ENCODE data around the gene HBA1. TPM values are rescaled to one million over a fixed set of nuclear protein-coding genes. Genes with fewer than 3 reads are reported as not detected.
A peak's percentile ranks its signal among the peaks of the same experiment; 100 is the strongest.

HBA1 gene
- total RNA-seq, 1 donor from 2014 or later = not detected

GRCh38 chr16:187330-187729 is 10.8 kb downstream of the HBA1 start:
- no peak for DNase-seq (ENCODE audit: extremely low spot score, unreplicated experiment)
- no peak overlapping the region for H3K4me3 Mint-ChIP-seq
- TF ChIP-seq, protein P1, sequence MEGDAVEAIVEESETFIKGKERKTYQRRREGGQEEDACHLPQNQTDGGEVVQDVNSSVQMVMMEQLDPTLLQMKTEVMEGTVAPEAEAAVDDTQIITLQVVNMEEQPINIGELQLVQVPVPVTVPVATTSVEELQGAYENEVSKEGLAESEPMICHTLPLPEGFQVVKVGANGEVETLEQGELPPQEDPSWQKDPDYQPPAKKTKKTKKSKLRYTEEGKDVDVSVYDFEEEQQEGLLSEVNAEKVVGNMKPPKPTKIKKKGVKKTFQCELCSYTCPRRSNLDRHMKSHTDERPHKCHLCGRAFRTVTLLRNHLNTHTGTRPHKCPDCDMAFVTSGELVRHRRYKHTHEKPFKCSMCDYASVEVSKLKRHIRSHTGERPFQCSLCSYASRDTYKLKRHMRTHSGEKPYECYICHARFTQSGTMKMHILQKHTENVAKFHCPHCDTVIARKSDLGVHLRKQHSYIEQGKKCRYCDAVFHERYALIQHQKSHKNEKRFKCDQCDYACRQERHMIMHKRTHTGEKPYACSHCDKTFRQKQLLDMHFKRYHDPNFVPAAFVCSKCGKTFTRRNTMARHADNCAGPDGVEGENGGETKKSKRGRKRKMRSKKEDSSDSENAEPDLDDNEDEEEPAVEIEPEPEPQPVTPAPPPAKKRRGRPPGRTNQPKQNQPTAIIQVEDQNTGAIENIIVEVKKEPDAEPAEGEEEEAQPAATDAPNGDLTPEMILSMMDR (conservative IDR thresholded peaks at IDR 0.05) = no peak
- peaks cover 16% of the 10 kb centered on the region for H3K36me3 Mint-ChIP-seq
- no peaks in the 10 kb centered on the region for H3K4me1 Mint-ChIP-seq (ENCODE audit: unreplicated experiment)
- H3K27me3 Mint-ChIP-seq = no peaks in the 10 kb centered on the region
- H3K27ac Mint-ChIP-seq = no peak overlapping the region
- no peaks in the 10 kb centered on the region for H3K9me3 Mint-ChIP-seq

DNA sequence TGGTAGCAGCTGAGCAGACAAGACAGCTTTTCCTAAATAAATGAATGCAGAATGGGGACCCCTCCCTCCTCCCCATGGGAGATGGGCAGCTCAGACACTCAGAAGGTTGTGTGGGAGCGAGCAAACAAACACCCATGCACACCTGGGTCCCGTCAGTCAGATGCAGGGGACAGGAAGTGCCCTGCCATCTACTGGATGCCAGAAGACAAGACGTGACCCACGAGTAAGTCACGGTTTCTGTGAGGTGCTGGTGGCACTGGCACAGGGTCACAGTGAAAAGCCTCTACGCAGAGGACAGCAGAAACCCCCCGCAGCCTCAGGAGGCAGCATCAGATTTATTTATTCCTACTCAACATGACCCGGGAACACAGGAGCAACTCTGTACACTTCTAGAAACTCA is 12.2 kb downstream of the HBA1 start:
- TF ChIP-seq, protein P1 (conservative IDR thresholded peaks at IDR 0.05) = peak; percentile 17
- Mint-ChIP-seq H3K36me3 (peaks cover 20% of the 10 kb centered on the region), H3K27me3 (no peaks in the 10 kb centered on the region), H3K4me3 (no peak overlapping the region), H3K4me1 (ENCODE audit: unreplicated experiment) (no peaks in the 10 kb centered on the region), H3K9me3 (no peaks in the 10 kb centered on the region), H3K27ac (no peak overlapping the region)
- DNase-seq (ENCODE audit: extremely low spot score, unreplicated experiment) = no peak

DNA sequence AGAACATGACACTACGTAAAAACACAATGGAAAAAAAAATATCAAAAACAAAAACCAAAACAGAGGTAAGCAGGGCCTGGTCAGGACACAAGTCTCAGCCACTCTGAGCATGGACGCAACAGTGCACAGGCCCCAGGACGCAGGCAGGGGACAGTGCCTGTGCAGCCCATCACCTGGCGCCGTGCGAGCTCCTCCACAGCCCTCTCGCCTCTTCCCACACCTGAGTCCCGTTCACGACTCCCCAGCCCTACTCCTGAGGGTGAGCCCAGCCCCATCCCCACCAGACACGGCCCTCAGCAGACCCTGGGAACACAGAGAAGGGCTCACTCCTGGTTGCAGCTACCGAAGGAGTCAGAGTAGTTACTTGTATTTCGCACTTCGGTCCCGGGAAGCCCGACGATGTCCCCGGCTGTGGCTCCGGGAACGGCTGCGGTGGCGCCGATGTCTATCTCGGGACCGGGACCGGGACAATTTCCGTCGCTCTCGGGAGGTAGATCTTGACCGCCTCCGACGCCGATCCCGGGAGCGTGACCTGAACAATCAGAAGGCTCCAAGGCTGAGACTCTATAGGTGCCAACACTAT is 13.2 kb downstream of the HBA1 start:
- Mint-ChIP-seq H3K4me3 (no peak overlapping the region), H3K4me1 (ENCODE audit: unreplicated experiment) (no peaks in the 10 kb centered on the region), H3K36me3 (peaks cover 20% of the 10 kb centered on the region), H3K27me3 (no peaks in the 10 kb centered on the region), H3K9me3 (no peaks in the 10 kb centered on the region), H3K27ac (no peak overlapping the region)
- DNase-seq (ENCODE audit: extremely low spot score, unreplicated experiment) = no peak
- TF ChIP-seq, protein P1 (conservative IDR thresholded peaks at IDR 0.05) = no peak

DNA sequence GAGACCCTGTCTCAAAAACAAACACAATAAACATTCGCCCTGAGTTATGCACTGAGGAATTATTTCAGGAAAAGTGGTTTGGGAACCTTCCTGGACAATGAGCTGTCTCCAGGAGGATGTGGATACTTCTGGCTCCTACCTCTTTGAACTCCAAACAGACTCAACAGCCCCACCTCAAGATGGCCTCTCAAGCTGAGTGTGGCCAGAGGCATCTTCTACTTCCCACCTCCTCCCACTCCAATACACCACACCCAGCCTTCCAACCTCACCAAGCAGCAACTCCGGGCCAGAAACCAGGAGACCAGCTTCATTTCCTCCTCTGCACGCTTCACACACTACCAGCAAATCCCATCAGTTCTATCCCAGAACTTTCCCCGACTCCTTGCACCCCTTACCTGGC is 15.4 kb downstream of the HBA1 start:
- DNase-seq (ENCODE audit: extremely low spot score, unreplicated experiment) = no peak
- H3K9me3 Mint-ChIP-seq = no peaks in the 10 kb centered on the region
- H3K4me1 Mint-ChIP-seq (ENCODE audit: unreplicated experiment) = no peaks in the 10 kb centered on the region
- peaks cover 20% of the 10 kb centered on the region for H3K36me3 Mint-ChIP-seq
- no peaks in the 10 kb centered on the region for H3K27me3 Mint-ChIP-seq
- TF ChIP-seq, protein P1 (conservative IDR thresholded peaks at IDR 0.05) = no peak
- H3K4me3 Mint-ChIP-seq = no peak overlapping the region
- H3K27ac Mint-ChIP-seq = no peak overlapping the region

GRCh38 chr16:192686-193085 is 16.2 kb downstream of the HBA1 start:
- no peak for DNase-seq (ENCODE audit: extremely low spot score, unreplicated experiment)
- H3K27ac Mint-ChIP-seq = peak overlapping the region; percentile 34
- no peak overlapping the region for H3K4me3 Mint-ChIP-seq
- H3K9me3 Mint-ChIP-seq = no peaks in the 10 kb centered on the region
- TF ChIP-seq, protein P1 (conservative IDR thresholded peaks at IDR 0.05) = no peak
- H3K36me3 Mint-ChIP-seq = peaks cover 20% of the 10 kb centered on the region
- no peaks in the 10 kb centered on the region for H3K27me3 Mint-ChIP-seq
- no peaks in the 10 kb centered on the region for H3K4me1 Mint-ChIP-seq (ENCODE audit: unreplicated experiment)

DNA sequence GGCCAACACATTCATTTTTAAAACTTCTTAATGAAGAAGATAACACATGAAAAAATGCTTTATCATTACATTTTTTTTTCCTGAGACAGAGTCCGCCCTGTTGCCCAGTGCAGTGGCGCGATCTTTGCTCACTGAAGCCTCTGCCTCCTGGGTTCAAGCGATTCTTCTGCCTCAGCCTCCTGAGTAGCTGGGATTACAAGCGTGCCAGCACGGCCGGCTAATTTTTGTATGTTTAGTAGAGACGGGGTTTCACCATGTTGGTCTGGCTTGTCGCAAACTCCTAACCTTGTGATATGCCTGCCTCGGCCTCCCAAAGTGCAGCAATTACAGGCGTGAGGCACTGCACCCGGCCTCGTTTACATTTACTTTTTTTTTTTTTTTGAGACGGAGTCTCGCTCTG is 17.0 kb downstream of the HBA1 start:
- no peaks in the 10 kb centered on the region for H3K27me3 Mint-ChIP-seq
- no peak overlapping the region for H3K4me3 Mint-ChIP-seq
- H3K4me1 Mint-ChIP-seq (ENCODE audit: unreplicated experiment) = no peaks in the 10 kb centered on the region
- H3K9me3 Mint-ChIP-seq = no peaks in the 10 kb centered on the region
- TF ChIP-seq, protein P1 (conservative IDR thresholded peaks at IDR 0.05) = no peak
- no peak overlapping the region for H3K27ac Mint-ChIP-seq
- no peak for DNase-seq (ENCODE audit: extremely low spot score, unreplicated experiment)
- H3K36me3 Mint-ChIP-seq = peaks cover 20% of the 10 kb centered on the region

All from type B pancreatic cell (in vitro differentiated cells).